Right ventricle myocardium inferior (tissue), 1 donor: ENCODE results near the gene GIMAP4. TPM values are rescaled to one million over a fixed set of nuclear protein-coding genes. Genes with fewer than 3 reads are reported as not detected.

Source experiments
- ATAC-seq: fragments of 200-7000 bp; cut with Tn5 transposase; one replicate; pipeline ENCODE4 v1.9.1; 2020; ENCODE audit warnings: mild to moderate bottlenecking, moderate library complexity
- DNase-seq: peaks from one replicate; pipeline ENCODE4 v3.0.0; 2021; ENCODE audit errors: missing footprints
- intact Hi-C: fragments of 100-400 bp; cut with DNase I; formaldehyde crosslinking; loops from one replicate; pipeline ENCODE4 v1.11.0; 2022
- total RNA-seq: library from RNA; stranded (reverse); fragmentation: NEBNext Ultra II Directional; extraction: Animal tissue kit (Norgen Biotek cat#: 25700); gene quantifications from one replicate; pipeline ENCODE4 v1.2.1, GENCODE V29; 2021
- donor health status: DM: no; HTN: yes; CAD: no; lungs with severe emphysema.

GIMAP4 gene
- total RNA-seq, 1 donor from 2014 or later, result 38.4 TPM

DNA sequence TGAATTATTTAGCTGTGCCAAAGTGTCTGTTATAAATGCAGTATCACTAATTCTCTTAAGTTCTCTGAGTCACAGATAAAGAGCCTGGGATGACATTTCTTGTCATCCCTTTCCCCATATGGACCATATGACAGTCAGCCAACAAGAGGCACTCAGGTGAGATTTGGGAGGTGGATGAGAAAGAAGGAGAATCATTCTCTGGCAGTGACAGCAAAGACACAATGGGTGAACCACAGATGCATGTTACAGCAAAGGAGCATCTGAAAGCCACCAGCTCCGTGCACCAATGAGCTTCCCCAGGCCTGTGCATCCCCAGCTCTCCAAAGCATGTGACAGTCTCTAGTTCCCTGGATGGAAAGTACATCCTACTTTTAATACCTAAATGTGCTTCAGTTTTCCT lies 54.2 kb downstream of the GIMAP4 start:
- ATAC-seq (no peak), DNase-seq (no peak)
- intact Hi-C loops, result no loop called here

Other genes with a start within 250 kb of the GIMAP4 start
- gene LRRC61, start 244.0 kb upstream of the GIMAP4 start, total RNA-seq, result 4.7 TPM
- gene ACTR3C, start 243.8 kb upstream of the GIMAP4 start, total RNA-seq, result 5.7 TPM
- 32.6 TPM for gene RARRES2, start 225.8 kb upstream of the GIMAP4 start, total RNA-seq
- 111 TPM for gene REPIN1, start 198.6 kb upstream of the GIMAP4 start, total RNA-seq
- 3.3 TPM for gene ZNF775, start 188.1 kb upstream of the GIMAP4 start, total RNA-seq
- gene GIMAP8, start 116.8 kb upstream of the GIMAP4 start, total RNA-seq, result 14.9 TPM
- 21.4 TPM for gene GIMAP7, start 52.5 kb upstream of the GIMAP4 start, total RNA-seq
- 33.5 TPM for gene GIMAP6, start 65.0 kb downstream of the GIMAP4 start, total RNA-seq
- 6.2 TPM for gene GIMAP2, start 118.3 kb downstream of the GIMAP4 start, total RNA-seq
- 5.8 TPM for gene GIMAP1, start 149.2 kb downstream of the GIMAP4 start, total RNA-seq
- 9.0 TPM for gene GIMAP5, start 170.0 kb downstream of the GIMAP4 start, total RNA-seq
- gene TMEM176B, start 233.0 kb downstream of the GIMAP4 start, total RNA-seq, result 43.1 TPM
- gene TMEM176A, start 233.4 kb downstream of the GIMAP4 start, total RNA-seq, result 31.1 TPM